BLaER1 treated with 17β-estradiol and CSF1 and Interleukin-3, amounts not matched to agents 10 nM and 100 nM (cell line): ENCODE data around the gene AQP1.

Experiments used
- H3K27ac ChIP-seq, 11 experiments: shearing (Covaris generic); formaldehyde crosslinking; 2 replicates each; pipeline ENCODE4 v1.8.1; 2022
- H3K27me3 ChIP-seq, 11 experiments: shearing (Covaris generic); formaldehyde crosslinking; 2 replicates each; pipeline ENCODE4 v1.8.1; 2022
- H3K36me3 ChIP-seq, 11 experiments: shearing (Covaris generic); formaldehyde crosslinking; 2 replicates each; pipeline ENCODE4 v1.8.1; 2022
- H3K4me1 ChIP-seq, 10 experiments: shearing (Covaris generic); formaldehyde crosslinking; 2 replicates each; pipeline ENCODE4 v1.8.1; 2022
- H3K4me2 ChIP-seq, 11 experiments: shearing (Covaris generic); formaldehyde crosslinking; 2 replicates each; pipeline ENCODE4 v1.8.1; 2022
- H3K4me3 ChIP-seq, 10 experiments: shearing (Covaris generic); formaldehyde crosslinking; 2 replicates each; pipeline ENCODE4 v1.8.1; 2022
- H3K9ac ChIP-seq, 11 experiments: shearing (Covaris generic); formaldehyde crosslinking; 2 replicates each; pipeline ENCODE4 v1.8.1; 2022
- H3K9me3 ChIP-seq, 11 experiments: shearing (Covaris generic); formaldehyde crosslinking; replicated peaks in 1 of 11; 2 replicates each; pipeline ENCODE4 v1.8.1; 2022
- H4K20me1 ChIP-seq, 11 experiments: shearing (Covaris generic); formaldehyde crosslinking; 2 replicates each; pipeline ENCODE4 v1.8.1; 2022
- Cebpa-rat ChIP-seq, 11 experiments: shearing (Covaris generic); IDR thresholded peaks; 2 replicates each; pipeline ENCODE4 v1.8.1; 2022

Gene AQP1

DNA sequence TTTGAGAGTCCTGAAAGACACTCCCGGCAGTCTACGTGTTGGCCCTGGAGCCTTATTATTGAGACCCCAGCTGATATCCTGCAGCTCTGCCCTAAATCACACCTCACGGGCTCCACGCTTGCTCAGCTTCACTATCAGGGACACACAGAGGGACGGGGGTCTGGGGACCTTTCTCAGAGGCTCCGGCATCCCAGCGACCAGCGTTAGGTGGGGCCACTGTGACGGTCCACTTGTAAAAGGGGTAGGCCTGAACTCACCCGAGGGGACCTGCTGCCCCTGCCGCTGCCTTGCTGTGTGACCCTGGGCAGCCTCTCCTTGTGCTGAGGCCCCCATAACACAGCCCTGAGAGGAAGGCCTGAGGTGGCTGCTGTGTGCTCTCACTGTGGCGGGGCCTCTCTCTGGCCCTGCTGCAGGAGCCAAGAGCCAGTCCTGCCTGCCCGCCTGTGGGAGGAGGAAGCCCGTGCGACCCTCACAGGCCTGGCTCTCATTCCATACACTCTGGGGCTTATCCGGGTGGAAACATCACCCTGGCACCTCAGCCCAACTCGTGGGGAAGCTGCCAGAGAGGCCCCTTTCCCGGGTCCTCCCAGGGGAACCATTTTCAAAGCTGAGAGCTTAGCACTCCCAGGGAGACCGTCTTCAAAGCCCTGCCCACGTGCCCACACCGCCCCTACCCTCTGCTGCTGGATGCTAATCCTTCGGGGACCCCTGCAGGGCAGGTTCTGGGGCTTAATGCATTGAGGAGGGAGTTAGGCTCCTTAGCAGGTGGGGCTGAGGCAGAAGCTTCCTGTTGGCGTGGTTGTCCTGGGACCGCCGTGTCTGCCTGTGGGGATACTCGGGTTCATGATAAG lies 21.7 kb downstream of the AQP1 start:
- no peak overlapping the region for H3K27ac ChIP-seq
- no peak overlapping the region for H3K9ac ChIP-seq
- H3K4me2 ChIP-seq: peak overlapping the region in 9 of 11 experiments; percentile 13 to 64 (median 51); a peak in 16 of 22 replicates

DNA sequence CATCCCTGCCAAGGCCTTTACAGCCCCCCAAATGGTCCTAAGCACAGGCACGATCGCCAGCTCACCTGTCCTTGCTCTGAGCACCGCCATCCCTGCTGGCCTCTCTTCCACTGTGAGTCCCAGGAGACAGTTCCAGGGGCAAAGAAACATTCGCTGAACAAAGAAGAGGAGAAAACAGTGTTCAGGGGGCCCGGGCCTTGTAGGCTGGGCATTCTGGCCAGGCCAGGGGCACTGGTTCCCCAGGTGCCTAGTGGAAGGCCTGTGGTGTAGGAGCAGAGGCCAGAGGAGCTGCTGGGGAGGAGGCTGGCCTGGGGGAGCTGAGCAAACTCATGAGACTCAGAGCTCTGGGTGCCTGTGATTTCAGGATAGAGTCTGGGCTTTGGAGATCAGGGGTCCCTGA lies 22.6 kb downstream of the AQP1 start:
- no peaks in the 10 kb centered on the region for H3K9me3 ChIP-seq
- H4K20me1 ChIP-seq: no peaks in the 10 kb centered on the region
- no peak overlapping the region for H3K27ac ChIP-seq
- H3K4me2 ChIP-seq: peak overlapping the region in 6 of 11 experiments; percentile 41 to 64 (median 56); a peak in 6 of 22 replicates
- no peak overlapping the region for H3K4me3 ChIP-seq
- 0 out of 22 replicates have a peak, but pooled peaks cover 0 to 5% (median 0%) of the 10 kb centered on the region in 11 experiments for H3K27me3 ChIP-seq
- H3K9ac ChIP-seq: no peak overlapping the region
- peaks cover 0 to 22% (median 14%) of the 10 kb centered on the region in 10 experiments; a peak in 11 of 20 replicates for H3K4me1 ChIP-seq
- H3K36me3 ChIP-seq: no peaks in the 10 kb centered on the region
- no peak for TF ChIP-seq Cebpa-rat (IDR thresholded peaks at IDR 0.05)

More for the DNA sequence above, 21.7 kb downstream of the AQP1 start:
- TF ChIP-seq Cebpa-rat (IDR thresholded peaks at IDR 0.05): no peak
- Histone ChIP-seq H3K9me3 (0 out of 22 replicates have a peak, but pooled peaks cover 0 to under 1% (median 0%) of the 10 kb centered on the region in 11 experiments), H3K4me3 (no peak overlapping the region), H3K36me3 (no peaks in the 10 kb centered on the region), H3K4me1 (peaks cover 0 to 16% (median 11%) of the 10 kb centered on the region in 10 experiments; a peak in 11 of 20 replicates), H3K27me3 (0 out of 22 replicates have a peak, but pooled peaks cover 0 to 2% (median 0%) of the 10 kb centered on the region in 11 experiments), H4K20me1 (no peaks in the 10 kb centered on the region)

DNA sequence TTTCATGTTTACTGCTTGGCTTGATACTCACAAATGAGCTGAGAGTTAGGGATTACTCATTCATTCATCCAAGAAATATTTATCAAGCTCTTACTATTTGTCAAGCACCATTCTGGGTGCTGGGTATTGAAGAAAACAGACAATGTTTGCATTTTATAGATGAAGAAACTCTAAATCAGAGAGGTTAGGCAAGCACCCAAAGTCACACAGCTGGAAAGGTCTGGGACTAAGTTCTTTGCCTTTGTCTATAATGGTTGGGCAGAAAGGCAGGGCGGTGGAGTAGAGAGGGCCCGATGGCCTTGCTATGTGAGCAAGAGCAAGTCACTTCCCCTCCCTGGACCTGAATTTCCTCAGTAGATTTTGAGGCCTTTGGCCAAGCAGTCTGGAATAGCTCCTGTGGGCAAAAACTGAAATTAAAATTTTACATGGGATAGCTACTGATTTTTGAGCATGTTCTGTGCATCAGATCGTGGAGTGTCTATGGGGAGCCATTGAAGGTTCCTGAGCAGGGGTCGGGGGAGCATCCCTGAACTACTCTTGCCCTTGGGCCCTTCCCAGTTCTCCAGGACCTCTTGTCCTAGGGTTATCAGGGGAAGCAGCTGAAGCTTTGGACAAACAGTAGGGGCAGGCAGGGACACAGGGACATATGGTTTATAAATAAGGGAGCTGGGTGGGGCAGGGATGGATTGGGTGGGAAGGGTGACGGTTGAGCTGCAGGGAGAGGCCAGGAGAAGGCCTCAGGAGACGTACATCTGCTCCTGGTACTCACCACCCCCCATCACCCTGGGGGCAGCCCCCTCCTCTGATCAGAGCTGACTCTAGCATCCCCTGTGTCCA lies 23.3 kb downstream of the AQP1 start:
- Histone ChIP-seq H4K20me1 (no peaks in the 10 kb centered on the region), H3K27me3 (0 out of 22 replicates have a peak, but pooled peaks cover 0 to 5% (median 0%) of the 10 kb centered on the region in 11 experiments), H3K9ac (no peak overlapping the region), H3K27ac (no peak overlapping the region), H3K4me3 (no peak overlapping the region), H3K9me3 (no peaks in the 10 kb centered on the region), H3K4me1 (peaks cover 0 to 22% (median 14%) of the 10 kb centered on the region in 10 experiments; a peak in 11 of 20 replicates), H3K4me2 (no peak overlapping the region), H3K36me3 (no peaks in the 10 kb centered on the region)
- TF ChIP-seq Cebpa-rat (IDR thresholded peaks at IDR 0.05): no peak

DNA sequence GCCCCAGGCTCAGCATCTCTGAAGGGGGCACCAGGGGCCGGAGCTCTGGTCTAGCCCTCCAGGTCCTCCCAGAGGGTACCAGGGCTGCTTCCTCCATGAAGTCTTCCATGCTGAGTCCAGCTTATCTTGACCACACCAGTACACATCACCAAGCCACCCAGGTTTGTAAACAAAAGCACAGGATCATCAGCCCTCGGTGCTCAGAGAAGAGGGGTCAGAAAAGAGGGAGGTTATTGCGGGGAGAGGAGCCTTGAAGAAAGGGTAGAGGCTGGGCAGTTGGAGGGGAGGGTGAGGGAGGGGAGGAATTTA lies 23.9 kb downstream of the AQP1 start:
- Histone ChIP-seq H3K9ac (no peak overlapping the region), H3K4me3 (no peak overlapping the region), H3K27me3 (0 out of 22 replicates have a peak, but pooled peaks cover 0 to 5% (median 0%) of the 10 kb centered on the region in 11 experiments), H4K20me1 (no peaks in the 10 kb centered on the region), H3K36me3 (no peaks in the 10 kb centered on the region), H3K4me1 (peaks cover 0 to 22% (median 14%) of the 10 kb centered on the region in 10 experiments; a peak in 11 of 20 replicates), H3K27ac (no peak overlapping the region), H3K9me3 (no peaks in the 10 kb centered on the region), H3K4me2 (no peak overlapping the region)
- no peak for TF ChIP-seq Cebpa-rat (IDR thresholded peaks at IDR 0.05)

DNA sequence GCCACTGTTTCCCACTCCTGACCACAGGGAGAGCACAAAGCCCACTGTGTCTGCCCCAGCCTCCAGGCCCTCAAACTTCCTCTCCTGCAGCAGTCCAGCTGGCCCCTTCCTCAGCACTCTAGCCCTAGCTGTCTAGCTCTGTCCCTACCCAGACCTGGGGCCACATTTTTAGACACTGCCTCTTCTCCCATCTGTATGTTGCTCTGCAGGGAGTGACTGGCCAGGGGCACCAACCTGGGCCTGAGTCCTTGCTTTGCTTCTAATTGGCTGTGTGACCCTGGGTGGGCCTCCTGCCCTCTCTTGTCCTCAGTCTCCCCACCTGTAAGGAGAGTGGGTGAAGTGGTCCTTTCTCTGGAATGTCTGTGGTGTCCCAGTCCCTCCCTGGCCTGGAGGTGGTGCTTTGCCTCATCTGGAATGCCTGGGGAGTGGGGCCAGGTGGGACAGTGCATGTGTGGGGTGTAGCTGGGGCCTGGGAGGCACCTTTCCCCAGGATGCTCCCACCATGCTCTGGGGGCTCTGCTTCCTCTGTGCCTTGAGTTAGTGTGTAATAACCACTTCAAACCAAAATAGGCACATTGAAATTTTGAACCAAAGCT lies 25.1 kb downstream of the AQP1 start:
- no peak overlapping the region for H3K9ac ChIP-seq
- no peaks in the 10 kb centered on the region for H4K20me1 ChIP-seq
- no peak overlapping the region for H3K4me3 ChIP-seq
- no peaks in the 10 kb centered on the region for H3K9me3 ChIP-seq
- no peak overlapping the region for H3K4me2 ChIP-seq
- peaks cover 0 to 22% (median 14%) of the 10 kb centered on the region in 10 experiments; a peak in 11 of 20 replicates for H3K4me1 ChIP-seq
- H3K27me3 ChIP-seq: 0 out of 22 replicates have a peak, but pooled peaks cover 0 to 5% (median 0%) of the 10 kb centered on the region in 11 experiments
- H3K27ac ChIP-seq: no peak overlapping the region
- no peaks in the 10 kb centered on the region for H3K36me3 ChIP-seq
- TF ChIP-seq Cebpa-rat (IDR thresholded peaks at IDR 0.05): no peak

DNA sequence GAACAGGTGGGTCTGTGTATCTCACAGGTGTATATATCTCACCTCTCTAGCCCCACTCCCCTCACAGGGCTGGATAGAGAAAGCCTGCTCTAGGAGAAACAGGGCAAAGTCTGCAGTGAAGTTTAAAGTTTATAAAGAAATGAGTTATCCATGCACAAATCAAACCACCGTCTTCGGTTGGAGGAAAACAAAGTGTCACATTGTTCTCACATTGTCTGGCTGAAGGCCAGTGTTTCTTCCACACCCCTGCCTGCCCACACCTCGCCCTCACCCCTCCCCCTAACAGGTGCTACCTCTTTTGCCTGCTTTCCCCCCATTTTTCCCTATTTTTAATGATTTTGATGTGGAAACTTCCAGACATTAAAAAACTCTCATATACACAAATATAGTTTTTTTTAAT lies 25.8 kb downstream of the AQP1 start:
- Histone ChIP-seq H3K9me3 (no peaks in the 10 kb centered on the region), H3K4me1 (peaks cover 0 to 22% (median 14%) of the 10 kb centered on the region in 10 experiments; a peak in 11 of 20 replicates), H3K4me2 (no peak overlapping the region), H3K9ac (no peak overlapping the region), H3K27ac (no peak overlapping the region), H3K36me3 (no peaks in the 10 kb centered on the region), H4K20me1 (no peaks in the 10 kb centered on the region), H3K27me3 (0 out of 22 replicates have a peak, but pooled peaks cover 0 to 5% (median 0%) of the 10 kb centered on the region in 11 experiments), H3K4me3 (no peak overlapping the region)
- no peak for TF ChIP-seq Cebpa-rat (IDR thresholded peaks at IDR 0.05)

DNA sequence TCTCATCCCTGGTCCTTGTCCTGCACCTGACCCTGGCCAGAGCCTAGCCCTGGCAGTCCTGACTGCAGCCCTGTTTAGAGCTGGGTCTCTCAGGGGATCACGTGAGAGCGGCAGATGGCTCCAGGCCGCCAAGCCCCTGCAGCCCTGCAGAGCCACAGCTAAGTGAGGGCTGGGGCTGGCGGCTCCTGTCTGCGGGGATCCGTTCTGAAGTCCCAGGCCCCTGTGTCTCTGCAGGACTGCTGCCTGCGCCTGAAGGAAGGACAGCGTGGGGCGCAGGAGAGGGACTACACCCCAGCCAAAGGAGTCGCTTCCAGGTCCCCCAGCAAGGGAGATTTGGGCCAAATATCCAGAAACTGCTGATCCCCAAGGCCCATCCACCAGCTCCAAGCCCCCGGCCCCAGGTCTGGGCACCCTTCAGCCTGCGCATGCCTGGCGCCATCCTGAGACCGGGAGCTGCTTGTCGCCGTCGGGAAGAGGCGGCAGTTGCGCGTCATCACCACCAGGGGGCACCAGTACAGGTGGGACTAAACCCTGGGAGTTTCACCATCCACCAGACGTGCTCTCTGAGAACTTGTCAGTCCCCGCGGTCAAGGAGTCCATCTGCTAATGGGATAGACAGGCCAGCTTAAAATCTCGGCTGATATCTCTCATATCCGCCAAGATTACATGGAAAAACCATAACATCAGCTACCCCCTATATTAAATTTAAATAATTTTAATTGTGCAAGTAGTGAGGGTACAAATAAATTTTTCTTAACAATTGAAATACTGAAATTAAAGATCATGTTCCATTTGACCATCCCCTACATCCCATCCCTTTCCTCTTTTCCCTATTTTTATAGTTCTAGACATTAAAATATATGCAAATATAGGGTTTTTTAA lies 27.0 kb downstream of the AQP1 start:
- 0 out of 22 replicates have a peak, but pooled peaks cover 0 to 5% (median 0%) of the 10 kb centered on the region in 11 experiments for H3K27me3 ChIP-seq
- H3K9me3 ChIP-seq: no peaks in the 10 kb centered on the region
- peaks cover 0 to 14% (median 8%) of the 10 kb centered on the region in 10 experiments; a peak in 11 of 20 replicates for H3K4me1 ChIP-seq
- no peaks in the 10 kb centered on the region for H4K20me1 ChIP-seq
- no peak overlapping the region for H3K27ac ChIP-seq
- H3K4me2 ChIP-seq: peak overlapping the region; percentile 38 to 78 (median 66)
- no peaks in the 10 kb centered on the region for H3K36me3 ChIP-seq
- peak overlapping the region in 6 of 10 experiments; percentile 3 to 39 (median 28); a peak in 7 of 20 replicates for H3K4me3 ChIP-seq
- no peak overlapping the region for H3K9ac ChIP-seq
- no peak for TF ChIP-seq Cebpa-rat (IDR thresholded peaks at IDR 0.05)
